ENCODE results near the gene CCDC169. TPM values are rescaled to one million over a fixed set of nuclear protein-coding genes. Genes with fewer than 3 reads are reported as not detected.

Gene CCDC169
- total RNA-seq, 1 experiment from 2014 or later: not detected

DNA sequence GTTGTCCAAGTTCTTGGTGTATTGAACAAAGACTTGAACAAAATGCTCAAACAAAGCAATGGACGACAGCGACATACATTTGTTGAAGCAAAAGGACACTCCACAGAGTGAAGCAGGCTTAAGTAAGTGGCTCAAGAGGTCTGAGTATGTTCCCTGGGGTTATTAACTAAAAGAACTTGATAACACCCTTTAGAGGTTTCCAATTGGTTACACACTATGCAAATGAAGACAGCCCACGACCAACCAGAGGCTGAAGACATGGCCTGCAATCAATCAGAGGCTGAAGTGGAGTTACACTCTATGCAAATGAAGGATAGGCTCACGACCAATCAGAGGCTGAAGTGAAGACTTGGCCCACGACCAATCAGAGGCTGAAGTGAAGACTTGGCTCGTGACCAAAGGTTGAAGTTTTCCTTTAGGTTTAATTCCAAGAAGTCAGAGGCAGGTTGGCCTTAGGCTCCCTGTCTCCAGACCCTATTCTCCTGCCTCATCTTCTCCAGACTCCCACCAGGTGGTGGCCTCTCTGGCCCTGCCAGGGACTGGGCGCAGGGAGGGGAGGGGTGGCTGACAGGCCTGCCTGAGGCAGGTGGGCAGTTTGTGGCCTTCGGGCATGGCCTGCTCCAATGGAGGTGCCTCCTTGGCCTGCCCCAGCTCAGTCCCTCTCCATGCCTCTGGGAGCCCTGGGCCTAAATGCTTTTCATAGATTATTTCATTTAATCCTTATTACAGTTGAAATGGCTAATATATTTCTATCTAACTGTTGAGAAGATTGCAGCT lies 38.1 kb downstream of the CCDC169 start:
- in situ Hi-C loops (cut with HindIII; ENCODE audit: low sequenced_read_pairs): no loop called here

DNA sequence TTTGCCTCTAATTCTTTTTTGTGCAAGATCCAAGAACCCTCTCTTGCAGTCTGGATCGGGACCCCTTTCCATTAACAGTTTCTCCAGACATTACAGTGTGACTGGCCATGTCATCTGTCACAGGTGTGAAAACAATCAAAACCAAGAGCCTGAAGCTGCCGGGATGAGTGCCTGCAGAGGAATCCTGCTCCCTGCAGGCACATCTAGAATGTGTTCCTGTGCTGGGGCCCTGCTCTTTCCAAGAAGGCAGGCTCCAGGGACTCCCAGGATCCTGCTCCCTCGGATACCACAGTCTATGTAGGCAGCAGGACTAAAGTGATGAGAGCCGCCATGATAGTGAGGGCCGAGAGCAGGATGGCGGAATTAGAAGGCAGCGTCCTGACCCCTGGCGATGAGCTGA lies 38.8 kb downstream of the CCDC169 start:
- in situ Hi-C loops (cut with HindIII; ENCODE audit: low sequenced_read_pairs): no loop called here
- no peak for DNase-seq (ENCODE audit: low spot score)

More for the DNA sequence above, 38.1 kb downstream of the CCDC169 start:
- DNase-seq (ENCODE audit: low spot score): no peak

DNA sequence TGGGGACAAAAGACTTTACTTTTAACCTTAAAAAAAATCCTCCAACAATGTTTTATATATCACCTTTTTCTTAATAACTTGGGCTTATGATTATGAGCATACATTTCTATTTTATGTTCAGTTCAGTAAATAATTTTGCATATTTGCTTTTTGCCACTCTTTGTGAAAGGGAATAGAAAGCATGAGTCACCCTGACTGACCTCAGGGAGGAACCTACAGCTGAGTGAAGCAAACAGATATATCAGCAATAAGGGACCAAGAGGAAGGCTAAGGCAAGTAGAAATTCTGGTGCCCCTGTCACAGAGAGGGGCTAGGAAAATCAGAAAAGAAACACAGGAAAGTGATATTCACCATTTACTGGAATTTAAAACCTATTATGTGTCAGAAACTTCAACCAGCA lies 46.1 kb downstream of the CCDC169 start:
- DNase-seq (ENCODE audit: low spot score): no peak
- in situ Hi-C loops (cut with HindIII; ENCODE audit: low sequenced_read_pairs): no loop called here

DNA sequence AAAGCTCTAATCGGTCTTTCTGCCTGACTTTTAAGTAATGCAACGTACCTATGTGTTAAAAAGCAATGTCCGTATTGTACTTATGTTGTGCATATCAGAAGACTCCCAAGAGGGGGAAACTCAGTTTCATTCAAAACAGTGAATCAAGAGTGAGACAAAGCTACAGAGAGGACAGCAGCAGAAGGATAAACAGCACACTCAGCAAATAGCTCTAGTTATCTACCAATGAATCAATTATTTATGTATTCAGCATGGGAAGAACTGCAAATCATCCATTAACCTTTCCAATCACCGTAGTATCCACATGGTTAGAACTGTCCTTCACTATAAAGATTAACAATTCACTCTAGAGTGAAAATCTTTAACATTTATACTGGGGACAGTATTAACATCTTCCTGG lies 46.6 kb downstream of the CCDC169 start:
- in situ Hi-C loops (cut with HindIII; ENCODE audit: low sequenced_read_pairs): no loop called here
- no peak for DNase-seq (ENCODE audit: low spot score)

DNA sequence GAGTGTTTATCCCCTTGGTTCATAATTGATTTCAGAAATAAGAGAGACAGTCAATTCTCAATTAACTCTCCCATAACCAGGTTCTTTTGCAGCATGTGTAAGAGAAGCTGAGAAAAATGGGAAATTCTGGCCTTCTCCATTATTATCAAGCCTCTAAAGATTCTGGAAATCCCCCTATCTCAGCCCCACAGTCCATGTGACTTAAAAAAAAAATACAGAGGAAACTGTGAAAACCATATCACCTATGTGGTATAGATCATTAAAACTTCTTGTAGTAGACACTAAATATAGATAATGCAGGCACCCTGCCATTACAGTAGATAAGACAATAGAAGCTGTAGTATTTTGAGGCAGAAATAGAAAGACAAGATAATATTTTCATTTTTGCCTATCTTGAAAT lies 48.9 kb downstream of the CCDC169 start:
- no peak for DNase-seq (ENCODE audit: low spot score)
- in situ Hi-C loops (cut with HindIII; ENCODE audit: low sequenced_read_pairs): no loop called here

DNA sequence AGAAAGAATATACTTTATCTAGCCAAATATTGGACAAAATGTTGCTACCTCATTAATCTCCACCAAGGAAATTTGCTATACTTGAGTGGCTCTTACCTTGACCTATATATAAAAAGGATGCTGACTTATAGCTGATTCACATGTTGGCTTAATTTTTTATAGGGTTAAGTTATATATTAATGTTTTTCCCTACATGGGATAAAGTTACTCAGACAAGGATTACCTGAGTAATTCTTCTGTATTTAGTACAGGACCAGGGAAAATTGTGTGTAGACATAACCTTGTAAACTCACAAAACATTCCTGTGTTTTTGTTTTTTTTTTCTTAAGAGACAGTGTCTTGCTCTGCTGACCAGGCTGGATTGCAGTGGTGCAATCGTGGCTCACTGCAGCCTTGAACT lies 52.6 kb downstream of the CCDC169 start:
- in situ Hi-C loops (cut with HindIII; ENCODE audit: low sequenced_read_pairs): no loop called here

DNA sequence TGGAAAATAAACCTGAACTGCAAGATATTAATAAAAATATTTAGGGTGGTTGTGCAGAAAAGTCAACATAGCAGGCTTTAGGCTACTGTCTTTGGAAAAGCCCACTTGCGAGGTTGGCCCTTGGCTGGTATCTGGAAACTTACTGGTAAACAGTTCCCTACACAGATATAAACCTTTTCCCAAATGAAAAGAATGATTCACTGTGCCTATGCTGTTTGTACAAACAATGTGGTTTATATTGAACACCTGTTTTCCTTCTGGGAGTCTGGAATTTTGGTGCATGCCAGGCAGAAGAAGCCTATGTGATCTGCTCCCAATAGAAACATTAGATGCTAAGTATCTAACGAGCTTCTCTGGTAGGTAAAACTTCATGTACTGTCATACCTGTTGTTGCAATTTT lies 53.5 kb downstream of the CCDC169 start:
- DNase-seq (ENCODE audit: low spot score): no peak
- in situ Hi-C loops (cut with HindIII; ENCODE audit: low sequenced_read_pairs): no loop called here

More for the DNA sequence above, 52.6 kb downstream of the CCDC169 start:
- no peak for DNase-seq (ENCODE audit: low spot score)

DNA sequence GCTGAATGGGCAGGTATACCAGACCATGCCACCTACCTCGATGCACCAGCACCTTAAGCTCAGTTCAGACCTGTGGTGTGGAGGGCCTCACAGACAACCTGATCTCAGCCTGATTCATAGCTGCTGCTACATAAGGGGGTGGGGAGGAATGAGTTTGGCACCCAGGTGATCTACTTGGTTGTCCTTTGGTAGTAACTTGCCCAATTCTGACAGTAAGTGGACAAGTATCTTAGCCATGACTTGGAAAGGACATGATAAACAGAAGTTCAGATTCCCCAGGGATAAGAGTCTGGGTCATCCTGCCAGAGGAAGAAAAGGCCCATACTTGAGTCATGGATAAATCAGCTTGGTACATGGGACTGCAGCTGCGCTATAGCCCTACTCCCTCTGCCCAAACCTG lies 54.9 kb downstream of the CCDC169 start:
- in situ Hi-C loops (cut with HindIII; ENCODE audit: low sequenced_read_pairs): no loop called here
- DNase-seq (ENCODE audit: low spot score): no peak

DNA sequence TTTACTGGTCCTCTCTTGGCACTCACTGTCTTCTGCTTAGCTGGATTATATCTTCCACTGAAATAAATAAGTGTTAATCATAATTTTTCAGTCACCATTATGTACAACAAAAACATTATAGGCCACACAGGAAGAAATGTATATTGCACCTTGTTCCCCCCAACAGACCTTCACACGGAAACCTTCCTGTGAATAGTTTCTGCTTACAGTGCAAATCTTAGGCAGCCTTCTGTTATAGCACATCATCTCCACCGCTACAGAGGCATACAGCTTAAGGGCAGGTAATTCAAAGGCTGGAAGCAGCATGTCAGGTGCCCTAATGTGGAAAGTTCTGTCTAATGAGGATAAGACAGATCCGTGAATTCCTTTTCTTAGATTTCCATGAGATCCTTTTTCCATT lies 66.4 kb downstream of the CCDC169 start:
- in situ Hi-C loops (cut with HindIII; ENCODE audit: low sequenced_read_pairs): no loop called here
- DNase-seq (ENCODE audit: low spot score): no peak

DNA sequence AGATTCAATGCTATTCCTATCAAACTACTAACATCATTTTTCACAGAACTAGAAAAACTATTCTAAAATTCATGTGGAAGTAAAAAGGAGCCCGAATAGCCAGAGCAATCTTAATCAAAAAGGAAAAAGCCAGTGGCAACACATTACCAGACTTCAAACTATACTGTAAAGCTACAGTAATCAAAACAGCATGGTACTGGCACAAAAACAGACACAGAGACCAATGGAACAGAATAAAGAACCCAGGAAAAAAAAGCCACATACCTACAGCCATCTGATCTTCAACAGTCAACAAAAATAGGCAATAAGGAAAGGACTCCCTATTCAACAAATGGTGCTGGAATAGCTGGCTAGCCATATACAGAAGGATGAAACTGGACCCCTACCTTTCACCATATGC lies 72.9 kb downstream of the CCDC169 start:
- no peak for DNase-seq (ENCODE audit: low spot score)
- in situ Hi-C loops (cut with HindIII; ENCODE audit: low sequenced_read_pairs): no loop called here

DNA sequence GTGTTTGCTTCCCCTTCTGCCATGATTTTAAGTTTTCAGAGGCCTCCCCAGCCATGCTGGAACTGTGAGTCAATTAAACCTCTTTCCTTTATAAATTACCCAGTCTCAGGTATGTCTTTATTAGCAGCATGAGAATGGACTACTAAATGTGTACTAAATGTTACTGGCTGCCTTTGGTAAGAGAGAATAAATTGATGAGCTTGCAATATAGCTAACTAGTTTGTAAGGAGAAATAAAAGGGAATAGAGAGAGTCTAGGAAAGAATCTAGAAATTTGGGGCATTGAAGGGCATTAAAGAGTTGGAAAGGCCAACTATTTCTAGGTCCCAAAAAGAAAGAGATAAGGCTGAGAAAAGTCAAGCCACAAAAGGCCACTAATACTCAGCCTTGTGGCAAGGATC lies 77.7 kb downstream of the CCDC169 start:
- in situ Hi-C loops (cut with HindIII; ENCODE audit: low sequenced_read_pairs): no loop called here
- DNase-seq (ENCODE audit: low spot score): no peak

DNA sequence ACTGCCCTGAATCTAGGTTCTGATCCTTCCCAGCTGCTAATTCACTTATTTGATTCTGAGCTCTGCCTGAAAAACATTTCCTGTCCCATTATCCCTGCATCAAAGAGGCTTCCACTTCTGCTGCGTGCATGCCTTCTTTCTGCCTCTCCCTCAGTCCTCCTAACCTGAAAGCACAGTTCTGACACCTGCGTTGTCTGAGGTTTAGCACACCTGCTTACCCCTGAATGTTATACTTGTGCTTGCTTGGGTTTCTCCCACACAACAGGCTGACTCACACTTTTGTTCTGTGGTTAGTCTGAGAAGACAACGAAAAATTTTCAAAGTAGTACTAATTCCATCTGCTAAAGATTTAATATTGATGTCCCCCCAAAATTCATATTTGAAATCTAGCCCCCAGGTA lies 80.2 kb downstream of the CCDC169 start:
- no peak for DNase-seq (ENCODE audit: low spot score)
- in situ Hi-C loops (cut with HindIII; ENCODE audit: low sequenced_read_pairs): no loop called here

DNA sequence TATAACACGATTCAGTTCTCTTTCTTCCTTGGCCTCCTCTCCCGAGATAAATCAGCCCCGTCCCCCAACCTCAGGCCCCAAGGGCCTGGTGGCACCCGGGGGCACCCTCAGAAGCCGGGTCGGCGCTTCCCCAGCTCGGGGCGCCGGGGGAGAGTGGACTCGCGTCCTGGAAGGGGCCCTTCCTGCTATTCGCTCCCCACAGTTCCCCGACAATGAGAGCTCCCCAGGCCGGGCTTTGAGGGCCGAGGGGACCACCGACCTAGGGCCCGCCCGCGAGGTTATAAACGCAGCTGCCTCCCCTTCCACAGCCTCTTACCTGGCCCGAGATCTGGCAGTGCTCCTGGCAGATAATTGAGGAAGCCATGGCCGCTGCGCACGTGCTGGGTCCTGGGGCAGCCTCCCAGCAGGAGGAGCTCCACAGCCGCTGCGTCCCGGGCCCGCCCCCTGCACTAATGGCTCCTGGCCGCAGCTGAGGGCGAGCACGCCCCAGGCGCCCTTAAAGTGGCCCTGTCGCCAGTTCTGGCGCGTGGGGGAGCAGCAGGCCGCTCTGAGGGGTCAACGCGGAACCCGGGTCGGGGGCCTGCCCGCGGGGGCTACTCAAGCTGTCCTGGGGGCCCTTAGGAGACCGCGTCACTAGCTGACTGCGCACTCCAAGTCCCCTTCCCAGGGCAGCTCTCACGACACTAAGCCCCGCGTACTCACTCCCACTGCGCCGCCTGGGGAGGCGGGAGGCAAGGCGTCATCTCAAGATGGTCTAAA lies 83.3 kb downstream of the CCDC169 start, which contains the start of gene SOHLH2:
Gene SOHLH2, minus strand, starts transcription at position 394 of the 759 bp plus-strand sequence. Its CDS starts 30 bp downstream, at position 364.
- in situ Hi-C loops (cut with HindIII; ENCODE audit: low sequenced_read_pairs): no loop called here

DNA sequence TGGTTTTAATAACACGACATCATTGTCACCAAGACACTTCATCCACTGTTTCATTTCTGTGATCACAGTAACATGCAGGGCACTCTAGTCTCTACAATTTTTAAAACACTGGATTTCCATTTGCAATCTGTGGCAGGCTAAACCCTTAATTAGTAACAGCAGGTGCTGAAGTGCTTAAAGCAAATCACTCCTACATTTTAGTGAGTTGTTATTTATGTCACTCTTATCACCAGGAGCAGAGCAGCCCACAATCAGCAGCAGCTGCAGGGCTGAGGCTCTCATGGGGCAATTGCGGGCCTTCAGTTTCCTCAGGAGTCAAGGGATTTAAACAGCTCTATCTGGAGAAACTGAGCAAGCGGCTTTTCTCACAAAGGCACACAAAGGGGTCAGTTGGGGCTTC lies 84.8 kb downstream of the CCDC169 start:
- in situ Hi-C loops (cut with HindIII; ENCODE audit: low sequenced_read_pairs): no loop called here
- no peak for DNase-seq (ENCODE audit: low spot score)

More for the DNA sequence above, 83.3 kb downstream of the CCDC169 start, which contains the start of gene SOHLH2:
- no peak for DNase-seq (ENCODE audit: low spot score)

DNA sequence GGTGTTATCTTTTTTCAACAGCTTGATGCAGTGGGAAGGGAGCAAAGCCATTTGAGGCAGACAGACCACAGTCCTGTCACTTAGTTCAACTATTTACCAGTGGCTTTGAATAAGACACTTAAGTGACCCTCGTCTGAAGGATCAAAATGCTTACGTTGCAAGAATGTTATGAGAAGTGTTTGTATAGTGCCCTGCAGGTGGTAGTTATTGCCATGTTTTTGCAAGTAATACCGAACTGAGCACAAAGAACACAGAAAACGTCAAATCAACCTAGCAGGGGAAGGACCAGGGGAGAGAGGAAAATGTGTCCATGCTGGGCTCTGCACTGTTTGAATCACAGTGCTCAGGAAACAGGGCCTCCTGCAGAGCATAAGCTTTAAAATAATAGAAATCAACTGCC lies 86.0 kb downstream of the CCDC169 start:
- in situ Hi-C loops (cut with HindIII; ENCODE audit: low sequenced_read_pairs): no loop called here

DNA sequence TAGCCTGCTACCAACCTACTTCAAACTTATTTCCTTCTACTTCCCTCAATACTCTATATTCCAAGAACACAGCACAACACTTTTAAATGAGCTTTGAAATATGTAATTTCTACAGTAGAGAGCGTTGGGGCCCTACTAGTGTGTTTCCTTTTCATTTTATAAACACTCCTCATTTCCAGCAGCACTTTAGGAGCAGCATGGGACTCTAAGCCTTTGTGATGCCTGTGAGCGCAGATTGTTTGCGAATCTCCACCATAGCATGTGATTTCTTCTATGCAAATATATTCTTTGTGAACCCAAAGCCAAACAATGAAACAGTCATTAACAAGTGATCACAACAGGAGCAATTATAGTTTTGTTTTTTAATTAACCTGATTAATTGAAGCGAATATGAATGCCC lies 86.9 kb downstream of the CCDC169 start:
- in situ Hi-C loops (cut with HindIII; ENCODE audit: low sequenced_read_pairs): no loop called here
- DNase-seq (ENCODE audit: low spot score): no peak

More for the DNA sequence above, 86.0 kb downstream of the CCDC169 start:
- no peak for DNase-seq (ENCODE audit: low spot score)

DNA sequence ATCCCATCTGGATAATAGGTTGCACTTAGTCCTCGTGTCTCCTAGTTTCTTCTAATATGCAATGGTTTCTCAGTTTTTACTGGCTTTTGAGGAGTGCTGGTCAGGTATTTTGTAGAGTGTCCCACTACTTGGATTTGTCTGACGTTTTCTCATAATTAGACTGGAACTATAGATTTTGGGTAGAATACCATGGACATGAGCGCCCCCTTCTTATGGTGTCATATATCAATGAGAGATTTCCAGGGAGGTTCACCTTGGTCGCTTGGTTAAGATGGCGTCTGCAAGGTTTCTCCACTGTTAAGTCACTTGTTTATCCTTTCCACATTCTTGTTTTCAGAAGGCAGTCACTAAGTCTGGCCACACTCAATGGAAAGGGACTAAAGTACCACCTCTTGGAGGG lies 89.9 kb downstream of the CCDC169 start:
- DNase-seq (ENCODE audit: low spot score): no peak
- in situ Hi-C loops (cut with HindIII; ENCODE audit: low sequenced_read_pairs): no loop called here

DNA sequence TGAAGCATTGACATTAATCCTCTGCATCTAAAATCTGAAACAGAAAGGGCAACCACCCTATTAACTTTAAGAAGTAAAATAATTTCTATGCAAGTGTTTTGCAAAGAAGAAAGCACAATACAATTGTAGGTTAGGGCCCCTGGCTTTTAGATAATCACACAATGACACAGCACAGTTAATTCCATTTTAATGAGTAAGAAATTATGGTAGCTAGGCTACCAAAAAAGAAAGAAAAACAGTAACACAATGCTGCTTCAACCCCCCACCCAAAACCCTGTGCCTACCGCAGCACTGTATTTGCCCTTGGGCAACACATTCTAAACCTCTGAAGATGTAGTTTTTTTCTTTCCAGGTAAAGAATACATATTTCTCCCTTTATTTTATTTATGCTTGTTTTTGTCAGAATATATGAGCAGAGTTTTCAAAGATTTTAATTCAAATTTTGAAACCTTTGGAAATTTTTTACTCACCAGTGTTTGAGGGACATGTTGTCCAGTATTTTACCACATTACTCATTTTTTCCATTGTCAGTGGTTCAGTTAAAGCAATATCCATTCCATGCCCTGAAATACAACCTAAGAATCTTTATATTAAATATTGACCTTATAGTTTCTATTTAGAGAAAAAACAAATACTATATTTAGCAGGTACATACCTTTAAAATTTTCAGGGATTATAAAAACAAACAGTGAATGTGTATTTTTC lies 104.3 kb downstream of the CCDC169 start:
- DNase-seq (ENCODE audit: low spot score): no peak
- in situ Hi-C loops (cut with HindIII; ENCODE audit: low sequenced_read_pairs): no loop called here

DNA sequence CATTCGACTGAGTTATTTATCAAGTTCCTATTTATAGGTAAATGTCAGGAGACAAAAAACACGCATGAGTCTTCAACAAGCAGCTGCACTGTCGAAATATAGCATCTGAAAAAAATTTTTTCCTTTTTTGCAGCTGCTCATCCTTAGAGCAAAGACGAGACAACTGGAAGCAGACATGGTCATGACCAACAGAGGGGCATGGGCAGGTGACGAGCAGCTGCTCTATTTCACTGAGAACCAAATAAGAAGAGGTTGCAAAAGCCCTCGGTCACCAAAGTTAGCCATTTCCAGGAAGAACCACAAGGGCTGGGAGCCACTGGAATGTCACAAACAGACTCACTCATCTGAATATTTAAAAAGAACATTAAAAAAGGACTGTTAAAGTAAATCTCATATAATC lies 105.4 kb downstream of the CCDC169 start:
- in situ Hi-C loops (cut with HindIII; ENCODE audit: low sequenced_read_pairs): no loop called here
- DNase-seq (ENCODE audit: low spot score): no peak

DNA sequence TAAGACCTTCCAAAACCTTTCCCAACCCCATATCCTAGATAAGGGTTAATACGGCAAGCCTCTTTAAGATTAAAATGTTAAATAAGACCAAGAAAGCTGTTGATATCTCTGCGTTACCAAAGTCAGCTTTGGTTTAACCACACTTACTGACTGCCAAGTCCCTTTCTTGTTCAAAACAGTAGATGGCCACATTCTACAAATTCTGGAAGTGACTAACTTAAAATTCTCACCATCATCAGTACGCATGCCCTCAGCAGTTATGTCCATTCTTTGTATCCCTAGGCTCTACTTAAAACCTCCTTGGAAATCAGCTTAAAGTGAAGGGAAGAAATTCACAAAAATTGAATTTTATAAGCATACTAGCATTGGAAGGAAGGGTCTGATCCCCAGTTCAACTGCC lies 106.8 kb downstream of the CCDC169 start:
- in situ Hi-C loops (cut with HindIII; ENCODE audit: low sequenced_read_pairs): no loop called here
- DNase-seq (ENCODE audit: low spot score): no peak
